Trophoblast cell (in vitro differentiated cells and primary cell): ENCODE results near the gene MACROD2.
A peak's percentile ranks its signal among the peaks of the same experiment; 100 is the strongest.

Experiments used
- DNase-seq, 2 donors: peaks; one replicate each; pipeline ENCODE4 v3.0.0-alpha.2; 2016
- H2AFZ ChIP-seq: 2 replicates; pipeline ENCODE4 v1.6.1; 2013; ENCODE audit warnings: low read length, moderate library complexity, mild to moderate bottlenecking; ENCODE audit not compliant: insufficient read depth, poor library complexity
- H2AK5ac ChIP-seq: 2 replicates; pipeline ENCODE4 v1.6.1; 2013; ENCODE audit warnings: mild to moderate bottlenecking, low read length
- H2BK120ac ChIP-seq: 2 replicates; pipeline ENCODE4 v1.6.1; 2013; ENCODE audit warnings: low read length, mild to moderate bottlenecking, moderate library complexity; ENCODE audit not compliant: insufficient read depth, poor library complexity
- H2BK12ac ChIP-seq: 2 replicates; pipeline ENCODE4 v1.6.1; 2013; ENCODE audit warnings: mild to moderate bottlenecking, low read length, moderate library complexity
- H2BK5ac ChIP-seq: 2 replicates; pipeline ENCODE4 v1.6.1; 2013; ENCODE audit warnings: low read length, low read depth, moderate library complexity, mild to moderate bottlenecking; ENCODE audit not compliant: poor library complexity
- H3K14ac ChIP-seq: 2 replicates; pipeline ENCODE4 v1.6.1; 2013; ENCODE audit warnings: mild to moderate bottlenecking, low read length
- H3K18ac ChIP-seq: 2 replicates; pipeline ENCODE4 v1.6.1; 2013; ENCODE audit warnings: mild to moderate bottlenecking, low read length
- H3K23ac ChIP-seq: 2 replicates; pipeline ENCODE4 v1.6.1; 2013; ENCODE audit warnings: low read length
- H3K27ac ChIP-seq: 2 replicates; pipeline ENCODE4 v1.5.1; 2013; ENCODE audit warnings: low read depth, mild to moderate bottlenecking, inconsistent platforms, low read length, moderate library complexity
- H3K27me3 ChIP-seq: 2 replicates; pipeline ENCODE4 v1.6.1; 2013; ENCODE audit warnings: inconsistent platforms, mild to moderate bottlenecking, low read length, moderate library complexity; ENCODE audit not compliant: insufficient read depth
- H3K36me3 ChIP-seq, 2 experiments: 1 replicate in 1 of 2; 2 replicates in 1 of 2; pipeline ENCODE4 v1.6.1; 2013; ENCODE audit warnings: low read length in 2 of 2, mild to moderate bottlenecking in 2 of 2, moderate library complexity in 1 of 2; ENCODE audit not compliant: insufficient read depth in 2 of 2, control insufficient read depth in 1 of 2
- H3K4ac ChIP-seq: 2 replicates; pipeline ENCODE4 v1.6.1; 2013; ENCODE audit warnings: low read depth, mild to moderate bottlenecking, low read length, moderate library complexity
- H3K4me1 ChIP-seq, 2 experiments: 1 replicate in 1 of 2; 2 replicates in 1 of 2; pipeline ENCODE4 v1.6.1; 2013; ENCODE audit warnings: low read length in 2 of 2, mild to moderate bottlenecking in 2 of 2, moderate library complexity in 1 of 2; ENCODE audit not compliant: insufficient read depth in 2 of 2, control insufficient read depth in 1 of 2
- H3K4me2 ChIP-seq: 2 replicates; pipeline ENCODE4 v1.6.1; 2013; ENCODE audit warnings: inconsistent platforms, mild to moderate bottlenecking, low read length, moderate library complexity
- H3K4me3 ChIP-seq: 2 replicates; pipeline ENCODE4 v1.5.1; 2013; ENCODE audit warnings: mild to moderate bottlenecking, low read depth, low read length, inconsistent platforms
- H3K79me1 ChIP-seq: one replicate; pipeline ENCODE4 v1.6.1; 2013; ENCODE audit warnings: low read length
- H3K79me2 ChIP-seq: 2 replicates; pipeline ENCODE4 v1.6.1; 2013; ENCODE audit warnings: low read length, mild to moderate bottlenecking; ENCODE audit not compliant: control insufficient read depth, insufficient read depth, poor library complexity
- H3K9ac ChIP-seq: 2 replicates; pipeline ENCODE4 v1.6.1; 2013; ENCODE audit warnings: mild to moderate bottlenecking, low read length
- H3K9me3 ChIP-seq: 2 replicates; pipeline ENCODE4 v1.6.1; 2013; ENCODE audit warnings: low read depth, mild to moderate bottlenecking, control low read depth, inconsistent platforms, low read length; ENCODE audit not compliant: insufficient read depth
- H4K12ac ChIP-seq: 2 replicates; pipeline ENCODE4 v1.6.1; 2013; ENCODE audit warnings: low read depth, mild to moderate bottlenecking, low read length, moderate library complexity
- H4K8ac ChIP-seq: 2 replicates; pipeline ENCODE4 v1.6.1; 2013; ENCODE audit warnings: low read depth, mild to moderate bottlenecking, low read length, moderate library complexity
- H4K91ac ChIP-seq: one replicate; pipeline ENCODE4 v1.6.1; 2013; ENCODE audit warnings: low read depth, mild to moderate bottlenecking, low read length, moderate library complexity
- WGBS: extraction: QIAGEN DNeasy Blood & Tissue Kit; methylation state at CpG from one replicate; pipeline ENCODE4 v1.1.7; 2013; ENCODE audit warnings: missing lambda C conversion rate; ENCODE audit not compliant: insufficient read length, insufficient coverage; ENCODE audit errors: extremely low coverage; 5-methylcytosine and 5-hydroxymethylcytosine counted together

Gene MACROD2

GRCh38 chr20:15814911-15815310, 1819.6 kb downstream of the MACROD2 start:
- H4K91ac ChIP-seq = no peak overlapping the region
- H4K8ac ChIP-seq = no peak overlapping the region
- no peaks in the 10 kb centered on the region for H3K79me1 ChIP-seq
- no peak overlapping the region for H3K4me3 ChIP-seq
- H3K23ac ChIP-seq = no peak overlapping the region
- H4K12ac ChIP-seq = no peak overlapping the region
- H3K4me2 ChIP-seq = no peak overlapping the region
- H2BK120ac ChIP-seq = no peak overlapping the region
- no peak overlapping the region for H2AFZ ChIP-seq
- H3K4me1 ChIP-seq = no peaks in the 10 kb centered on the region
- H3K4ac ChIP-seq = no peak overlapping the region
- no peaks in the 10 kb centered on the region for H3K79me2 ChIP-seq
- no peak overlapping the region for H2BK12ac ChIP-seq
- no peak overlapping the region for H3K9ac ChIP-seq
- WGBS = no CpG with 5 or more reads among the region's 2 CpGs
- H2BK5ac ChIP-seq = no peak overlapping the region
- H3K18ac ChIP-seq = no peak overlapping the region
- H3K9me3 ChIP-seq = no peaks in the 10 kb centered on the region
- no peaks in the 10 kb centered on the region for H3K27me3 ChIP-seq
- no peak overlapping the region for H3K27ac ChIP-seq
- DNase-seq = peak; percentile 38 to 86
- H2AK5ac ChIP-seq = no peak overlapping the region
- H3K14ac ChIP-seq = no peak overlapping the region
- H3K36me3 ChIP-seq = no peaks in the 10 kb centered on the region

GRCh38 chr20:15817351-15817750, 1822.0 kb downstream of the MACROD2 start:
- WGBS = no CpG with 5 or more reads among the region's 2 CpGs
- H3K27ac ChIP-seq = no peak overlapping the region
- no peak overlapping the region for H2AK5ac ChIP-seq
- H3K36me3 ChIP-seq = no peaks in the 10 kb centered on the region
- no peak overlapping the region for H3K4ac ChIP-seq
- H4K91ac ChIP-seq = no peak overlapping the region
- no peak overlapping the region for H3K14ac ChIP-seq
- H4K8ac ChIP-seq = no peak overlapping the region
- H3K4me2 ChIP-seq = no peak overlapping the region
- no peak overlapping the region for H3K9ac ChIP-seq
- no peak overlapping the region for H3K4me3 ChIP-seq
- no peaks in the 10 kb centered on the region for H3K27me3 ChIP-seq
- H2BK12ac ChIP-seq = no peak overlapping the region
- peak in 1 of 2 donors; percentile 75 for DNase-seq
- no peak overlapping the region for H3K23ac ChIP-seq
- no peak overlapping the region for H2BK5ac ChIP-seq
- no peaks in the 10 kb centered on the region for H3K79me2 ChIP-seq
- H2BK120ac ChIP-seq = no peak overlapping the region
- H2AFZ ChIP-seq = no peak overlapping the region
- no peaks in the 10 kb centered on the region for H3K4me1 ChIP-seq
- H3K18ac ChIP-seq = no peak overlapping the region
- H3K9me3 ChIP-seq = no peaks in the 10 kb centered on the region
- no peaks in the 10 kb centered on the region for H3K79me1 ChIP-seq
- H4K12ac ChIP-seq = no peak overlapping the region

- Histone ChIP-seq H3K9ac (no peak overlapping the region), H3K23ac (no peak overlapping the region), H3K9me3 (no peaks in the 10 kb centered on the region), H2BK12ac (no peak overlapping the region), H3K4me1 (no peaks in the 10 kb centered on the region), H3K27me3 (no peaks in the 10 kb centered on the region), H4K8ac (no peak overlapping the region), H3K79me2 (no peaks in the 10 kb centered on the region), H3K36me3 (no peaks in the 10 kb centered on the region), H3K4me2 (peak overlapping the region; percentile 31), H3K79me1 (no peaks in the 10 kb centered on the region), H3K18ac (no peak overlapping the region), H2BK120ac (no peak overlapping the region), H2AFZ (no peak overlapping the region), H4K91ac (no peak overlapping the region), H3K27ac (no peak overlapping the region), H3K4me3 (no peak overlapping the region), H4K12ac (no peak overlapping the region), H3K14ac (no peak overlapping the region), H2AK5ac (no peak overlapping the region), H2BK5ac (no peak overlapping the region), H3K4ac (no peak overlapping the region)
- no CpG with 5 or more reads among the region's 4 CpGs for WGBS
- DNase-seq = no peak
Measured at GRCh38 chr20:15818651-15819071, 1823.3 kb downstream of the MACROD2 start.

GRCh38 chr20:15823718-15824117, 1828.4 kb downstream of the MACROD2 start:
- no CpG with 5 or more reads among the region's 2 CpGs for WGBS
- Histone ChIP-seq H3K27me3 (no peaks in the 10 kb centered on the region), H3K79me2 (no peaks in the 10 kb centered on the region), H3K18ac (no peak overlapping the region), H4K91ac (no peak overlapping the region), H3K4me1 (no peaks in the 10 kb centered on the region), H3K27ac (no peak overlapping the region), H2AK5ac (no peak overlapping the region), H3K9ac (no peak overlapping the region), H4K8ac (no peak overlapping the region), H2AFZ (no peak overlapping the region), H3K9me3 (no peaks in the 10 kb centered on the region), H3K23ac (no peak overlapping the region), H2BK12ac (no peak overlapping the region), H4K12ac (no peak overlapping the region), H3K14ac (no peak overlapping the region), H3K36me3 (no peaks in the 10 kb centered on the region), H3K4me3 (no peak overlapping the region), H3K79me1 (no peaks in the 10 kb centered on the region), H3K4me2 (no peak overlapping the region), H2BK120ac (no peak overlapping the region), H2BK5ac (no peak overlapping the region), H3K4ac (no peak overlapping the region)
- DNase-seq = no peak
